WTC11 (cell line): ENCODE results near the gene TSPAN32. TPM values are rescaled to one million over a fixed set of nuclear protein-coding genes. Genes with fewer than 3 reads are reported as not detected.

Source experiments
- ATAC-seq: fragments of 200-7000 bp; cut with Tn5 transposase; 2 replicates; pipeline ENCODE4 v1.10.0; 2021; ENCODE audit warnings: mild to moderate bottlenecking, moderate library complexity
- CTCF ChIA-PET: fragments of 300-600 bp; sonication (Branson Sonifier 250); formaldehyde crosslinking; loops from one replicate; lab custom pipeline; 2021; ENCODE audit warnings: antibody characterized with exemption; lab: Charles Lee
- POLR2A ChIA-PET: fragments of 350-600 bp; sonication (Branson Sonifier 250); formaldehyde crosslinking; loops from one replicate; lab custom pipeline; 2021; ENCODE audit warnings: antibody characterized with exemption; lab: Charles Lee
- DNase-seq: peaks from one replicate; pipeline ENCODE4 v3.0.0; 2021; ENCODE audit warnings: low spot score
- H3K27ac Mint-ChIP-seq: 2 replicates; pipeline ENCODE4 v1.8.0; 2021; ENCODE audit warnings: mixed read lengths
- H3K27me3 Mint-ChIP-seq: 2 replicates; pipeline ENCODE4 v1.8.0; 2021; ENCODE audit warnings: low read depth, mild to moderate bottlenecking, moderate library complexity, mixed read lengths
- H3K36me3 Mint-ChIP-seq: 2 replicates; pipeline ENCODE4 v1.8.0; 2021; ENCODE audit warnings: mixed read lengths
- H3K4me1 Mint-ChIP-seq: 2 replicates; pipeline ENCODE4 v1.8.0; 2022; ENCODE audit warnings: mixed read lengths
- H3K4me3 Mint-ChIP-seq: 2 replicates; pipeline ENCODE4 v1.8.0; 2021; ENCODE audit warnings: mild to moderate bottlenecking, moderate library complexity, mixed read lengths
- H3K9me3 Mint-ChIP-seq: 2 replicates; pipeline ENCODE4 v1.8.0; 2021; ENCODE audit warnings: mixed read lengths
- AR ChIP-seq: fragments of 250-450 bp; sonication (Bioruptor Pico); IDR thresholded peaks from 2 replicates; pipeline ENCODE4 v1.9.0; 2021; ENCODE audit warnings: mild to moderate bottlenecking
- ATF3 ChIP-seq: sonication (generic); formaldehyde crosslinking; conservative IDR thresholded peaks from 2 replicates; pipeline ENCODE4 v1.8.1; 2022; ENCODE audit warnings: mild to moderate bottlenecking, missing genetic modification reagents
- CDX4 ChIP-seq: fragments of 250-450 bp; sonication (Bioruptor Pico); IDR thresholded peaks from 2 replicates; pipeline ENCODE4 v1.9.0; 2021; ENCODE audit warnings: moderate library complexity, mild to moderate bottlenecking, inconsistent platforms, borderline replicate concordance
- ETV6 ChIP-seq: sonication (generic); formaldehyde crosslinking; IDR thresholded peaks from 2 replicates; pipeline ENCODE4 v1.8.1; 2022; ENCODE audit warnings: mild to moderate bottlenecking, missing genetic modification reagents
- FOXP1 ChIP-seq: sonication (generic); formaldehyde crosslinking; IDR thresholded peaks from 2 replicates; pipeline ENCODE4 v1.8.0; 2022; ENCODE audit warnings: missing genetic modification reagents, mild to moderate bottlenecking, moderate library complexity, borderline replicate concordance
- GABPB1 ChIP-seq: sonication (generic); formaldehyde crosslinking; IDR thresholded peaks from 2 replicates; pipeline ENCODE4 v1.8.1; 2023; ENCODE audit warnings: mild to moderate bottlenecking, missing genetic modification reagents
- IRF1 ChIP-seq: sonication (generic); formaldehyde crosslinking; IDR thresholded peaks from 2 replicates; pipeline ENCODE4 v1.8.0; 2023; ENCODE audit warnings: missing genetic modification reagents
- NR3C1 ChIP-seq: sonication (generic); formaldehyde crosslinking; conservative IDR thresholded peaks from 2 replicates; pipeline ENCODE4 v1.8.1; 2023; ENCODE audit warnings: low read depth, mild to moderate bottlenecking, missing genetic modification reagents
- OVOL2 ChIP-seq: fragments of 250-450 bp; sonication (Bioruptor Pico); IDR thresholded peaks from 2 replicates; pipeline ENCODE4 v1.9.0; 2021; ENCODE audit warnings: mild to moderate bottlenecking, borderline replicate concordance
- SP1 ChIP-seq: sonication (generic); formaldehyde crosslinking; conservative IDR thresholded peaks from 2 replicates; pipeline ENCODE4 v1.8.1; 2022; ENCODE audit warnings: missing genetic modification reagents
- ZMAT4 ChIP-seq: fragments of 250-450 bp; sonication (Bioruptor Pico); IDR thresholded peaks from 2 replicates; pipeline ENCODE4 v1.9.0; 2021; ENCODE audit warnings: mild to moderate bottlenecking
- ZNF263 ChIP-seq: sonication (generic); formaldehyde crosslinking; IDR thresholded peaks from 2 replicates; pipeline ENCODE4 v1.8.1; 2022; ENCODE audit warnings: low read depth, mild to moderate bottlenecking, moderate library complexity, missing genetic modification reagents
- ZNF281 ChIP-seq: sonication (generic); formaldehyde crosslinking; IDR thresholded peaks from 2 replicates; pipeline ENCODE4 v1.8.0; 2023; ENCODE audit warnings: mild to moderate bottlenecking, missing genetic modification reagents
- ZNF396 ChIP-seq: fragments of 250-450 bp; sonication (Bioruptor Pico); IDR thresholded peaks from 2 replicates; pipeline ENCODE4 v1.8.0; 2021; ENCODE audit warnings: mild to moderate bottlenecking, moderate library complexity, borderline replicate concordance
- total RNA-seq: library from RNA; stranded (reverse); gene quantifications from 3 replicates; pipeline ENCODE4 v1.2.3, GENCODE V29; 2021
- TF ChIP-seq, protein P1 (sequence below): sonication (generic); formaldehyde crosslinking; IDR thresholded peaks from 2 replicates; pipeline ENCODE4 v1.8.0; 2022; ENCODE audit warnings: mild to moderate bottlenecking, missing genetic modification reagents
- TF ChIP-seq, protein P2 (sequence below): fragments of 250-450 bp; sonication (Bioruptor Pico); IDR thresholded peaks from 2 replicates; pipeline ENCODE4 v1.9.0; 2021; ENCODE audit warnings: mild to moderate bottlenecking, borderline replicate concordance
- TF ChIP-seq, protein P3 (sequence below): fragments of 250-450 bp; sonication (Bioruptor Pico); conservative IDR thresholded peaks from 2 replicates; pipeline ENCODE4 v1.9.0; 2021; ENCODE audit warnings: mild to moderate bottlenecking
- TF ChIP-seq, protein P4 (sequence below): sonication (generic); formaldehyde crosslinking; IDR thresholded peaks from 2 replicates; pipeline ENCODE4 v1.8.0; 2022; ENCODE audit warnings: mild to moderate bottlenecking, missing genetic modification reagents

The TSPAN32 gene
- total RNA-seq, 1 experiment from 2014 or later: not detected

GRCh38 chr11:2265854-2266585 is 35.8 kb upstream of the TSPAN32 start:
- POLR2A ChIA-PET: no interaction called here
- peaks cover 48% of the 10 kb centered on the region for H3K27me3 Mint-ChIP-seq
- ATAC-seq (no peak), DNase-seq (no peak)
- no peak overlapping the region for H3K4me3 Mint-ChIP-seq
- no peaks in the 10 kb centered on the region for H3K36me3 Mint-ChIP-seq
- H3K27ac Mint-ChIP-seq: no peak overlapping the region
- TF ChIP-seq NR3C1 (CRISPR knock-in tag) (no peak), CDX4 (CRISPR knock-in tag) (no peak), AR (CRISPR knock-in tag) (no peak), ETV6 (no peak), ZNF281 (CRISPR knock-in tag) (no peak), SP1 (CRISPR knock-in tag) (no peak), ZMAT4 (CRISPR knock-in tag) (no peak), GABPB1 (CRISPR knock-in tag) (no peak), IRF1 (CRISPR knock-in tag) (no peak), ZNF396 (CRISPR knock-in tag) (no peak), ATF3 (no peak), ZNF263 (no peak), OVOL2 (CRISPR knock-in tag) (no peak), FOXP1 (CRISPR knock-in tag) (no peak)
- TF ChIP-seq, protein P1, sequence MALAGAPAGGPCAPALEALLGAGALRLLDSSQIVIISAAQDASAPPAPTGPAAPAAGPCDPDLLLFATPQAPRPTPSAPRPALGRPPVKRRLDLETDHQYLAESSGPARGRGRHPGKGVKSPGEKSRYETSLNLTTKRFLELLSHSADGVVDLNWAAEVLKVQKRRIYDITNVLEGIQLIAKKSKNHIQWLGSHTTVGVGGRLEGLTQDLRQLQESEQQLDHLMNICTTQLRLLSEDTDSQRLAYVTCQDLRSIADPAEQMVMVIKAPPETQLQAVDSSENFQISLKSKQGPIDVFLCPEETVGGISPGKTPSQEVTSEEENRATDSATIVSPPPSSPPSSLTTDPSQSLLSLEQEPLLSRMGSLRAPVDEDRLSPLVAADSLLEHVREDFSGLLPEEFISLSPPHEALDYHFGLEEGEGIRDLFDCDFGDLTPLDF (CRISPR knock-in tag): no peak
- TF ChIP-seq, protein P2, sequence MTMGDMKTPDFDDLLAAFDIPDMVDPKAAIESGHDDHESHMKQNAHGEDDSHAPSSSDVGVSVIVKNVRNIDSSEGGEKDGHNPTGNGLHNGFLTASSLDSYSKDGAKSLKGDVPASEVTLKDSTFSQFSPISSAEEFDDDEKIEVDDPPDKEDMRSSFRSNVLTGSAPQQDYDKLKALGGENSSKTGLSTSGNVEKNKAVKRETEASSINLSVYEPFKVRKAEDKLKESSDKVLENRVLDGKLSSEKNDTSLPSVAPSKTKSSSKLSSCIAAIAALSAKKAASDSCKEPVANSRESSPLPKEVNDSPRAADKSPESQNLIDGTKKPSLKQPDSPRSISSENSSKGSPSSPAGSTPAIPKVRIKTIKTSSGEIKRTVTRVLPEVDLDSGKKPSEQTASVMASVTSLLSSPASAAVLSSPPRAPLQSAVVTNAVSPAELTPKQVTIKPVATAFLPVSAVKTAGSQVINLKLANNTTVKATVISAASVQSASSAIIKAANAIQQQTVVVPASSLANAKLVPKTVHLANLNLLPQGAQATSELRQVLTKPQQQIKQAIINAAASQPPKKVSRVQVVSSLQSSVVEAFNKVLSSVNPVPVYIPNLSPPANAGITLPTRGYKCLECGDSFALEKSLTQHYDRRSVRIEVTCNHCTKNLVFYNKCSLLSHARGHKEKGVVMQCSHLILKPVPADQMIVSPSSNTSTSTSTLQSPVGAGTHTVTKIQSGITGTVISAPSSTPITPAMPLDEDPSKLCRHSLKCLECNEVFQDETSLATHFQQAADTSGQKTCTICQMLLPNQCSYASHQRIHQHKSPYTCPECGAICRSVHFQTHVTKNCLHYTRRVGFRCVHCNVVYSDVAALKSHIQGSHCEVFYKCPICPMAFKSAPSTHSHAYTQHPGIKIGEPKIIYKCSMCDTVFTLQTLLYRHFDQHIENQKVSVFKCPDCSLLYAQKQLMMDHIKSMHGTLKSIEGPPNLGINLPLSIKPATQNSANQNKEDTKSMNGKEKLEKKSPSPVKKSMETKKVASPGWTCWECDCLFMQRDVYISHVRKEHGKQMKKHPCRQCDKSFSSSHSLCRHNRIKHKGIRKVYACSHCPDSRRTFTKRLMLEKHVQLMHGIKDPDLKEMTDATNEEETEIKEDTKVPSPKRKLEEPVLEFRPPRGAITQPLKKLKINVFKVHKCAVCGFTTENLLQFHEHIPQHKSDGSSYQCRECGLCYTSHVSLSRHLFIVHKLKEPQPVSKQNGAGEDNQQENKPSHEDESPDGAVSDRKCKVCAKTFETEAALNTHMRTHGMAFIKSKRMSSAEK (CRISPR knock-in tag): no peak
- TF ChIP-seq, protein P3, sequence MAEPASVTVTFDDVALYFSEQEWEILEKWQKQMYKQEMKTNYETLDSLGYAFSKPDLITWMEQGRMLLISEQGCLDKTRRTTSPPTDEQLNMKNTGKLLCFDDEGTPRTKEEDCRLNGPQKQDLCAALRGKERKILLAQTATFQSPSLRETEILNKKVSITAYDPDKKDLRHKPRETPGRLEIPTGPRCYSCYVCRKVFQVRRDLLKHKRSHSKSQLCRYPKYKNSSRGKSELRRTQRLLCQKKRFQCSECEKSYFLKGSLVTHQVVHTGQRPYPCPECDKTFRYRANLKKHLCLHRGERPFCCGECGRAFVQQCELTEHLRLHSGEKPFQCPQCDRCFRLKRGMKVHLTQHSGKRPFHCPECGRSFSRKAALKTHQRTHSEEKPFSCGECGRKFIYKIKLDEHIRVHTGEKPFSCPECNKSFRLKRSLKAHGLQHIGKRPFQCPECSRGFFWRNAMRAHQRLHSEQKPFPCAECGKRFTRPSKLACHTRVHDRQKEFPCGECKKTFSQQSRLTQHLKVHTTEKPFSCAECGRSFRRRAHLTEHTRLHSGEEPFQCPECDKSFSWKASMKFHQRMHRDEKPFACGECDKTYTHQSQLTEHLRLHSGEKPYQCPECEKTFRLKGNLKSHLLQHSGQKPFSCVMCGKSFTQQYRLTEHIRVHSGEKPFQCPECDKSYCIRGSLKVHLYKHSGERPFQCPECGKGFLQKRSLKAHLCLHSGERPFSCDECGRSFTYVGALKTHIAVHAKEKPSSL: no peak
- TF ChIP-seq, protein P4, sequence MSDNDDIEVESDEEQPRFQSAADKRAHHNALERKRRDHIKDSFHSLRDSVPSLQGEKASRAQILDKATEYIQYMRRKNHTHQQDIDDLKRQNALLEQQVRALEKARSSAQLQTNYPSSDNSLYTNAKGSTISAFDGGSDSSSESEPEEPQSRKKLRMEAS (CRISPR knock-in tag): no peak
- peaks cover 8% of the 10 kb centered on the region for H3K4me1 Mint-ChIP-seq
- no peaks in the 10 kb centered on the region for H3K9me3 Mint-ChIP-seq
- CTCF ChIA-PET: no interaction called here
